Measurements from ENCODE around the gene ZNF688. TPM values are rescaled to one million over a fixed set of nuclear protein-coding genes. Genes with fewer than 3 reads are reported as not detected.

Gene ZNF688
- total and polyA plus RNA-seq, 9 of the 15 experiments (the other 6 are each of a cell fraction or from before 2014, with no cell fraction given): 0.48 to 12.9 (median 4.5) TPM

DNA sequence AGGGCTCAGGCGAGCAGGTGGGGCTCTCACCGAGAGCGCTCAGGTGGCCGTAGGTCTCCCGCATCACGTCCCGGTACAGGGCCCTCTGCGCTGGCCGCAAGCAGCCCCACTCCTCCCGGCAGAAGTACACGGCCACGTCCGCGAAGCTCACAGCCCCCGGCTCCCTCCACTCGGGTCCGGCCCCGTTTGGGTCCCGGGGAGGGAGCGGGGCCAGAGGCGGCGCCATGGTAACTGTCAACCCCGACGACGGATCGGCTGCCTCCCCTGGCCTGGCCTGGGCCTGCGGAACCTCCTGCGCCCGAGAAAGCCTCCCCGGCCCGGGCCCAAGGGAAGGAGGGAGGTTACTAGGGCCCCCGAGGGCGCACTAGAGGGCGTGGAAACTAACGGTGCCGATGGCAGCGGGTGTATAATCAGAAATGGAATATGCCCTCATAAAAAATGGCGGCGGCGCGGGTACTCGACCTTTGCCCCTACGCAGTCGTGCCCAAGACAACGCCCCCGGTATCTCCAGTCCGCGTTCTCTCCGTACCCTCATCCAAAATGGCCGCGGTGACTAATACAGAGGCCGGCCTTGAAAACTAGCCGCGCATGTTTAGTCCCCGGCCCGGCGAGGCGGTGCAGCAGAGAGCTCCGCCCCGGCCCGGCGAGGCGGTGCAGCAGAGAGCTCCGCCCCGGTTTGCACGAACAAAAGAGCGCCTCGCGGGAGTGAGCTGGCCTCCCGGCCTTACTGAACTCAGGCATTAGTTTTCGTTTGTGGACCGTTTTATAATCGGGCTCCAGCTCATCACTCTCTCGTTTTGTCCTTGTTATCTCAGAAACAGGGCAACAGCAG, 13.3 kb downstream of the ZNF688 start, which contains the start of gene ZNF764 (continued):
- peak; percentile 82 for TF ChIP-seq JUND (IDR thresholded peaks at IDR 0.05; ENCODE audit: borderline replicate concordance, low read depth, low read length)
- TF ChIP-seq JUND (tag; IDR thresholded peaks at IDR 0.05; ENCODE audit: borderline replicate concordance, low read depth, low read length): peak; percentile 82; the same call in 1 of the 3 replicates
- no peak for TF ChIP-seq DPF2 (IDR thresholded peaks at IDR 0.05)
- TF ChIP-seq ZFP36 (IDR thresholded peaks at IDR 0.05; ENCODE audit: low read depth, low read length, partially characterized antibody): no peak
- TF ChIP-seq ILK (tag; IDR thresholded peaks at IDR 0.05; ENCODE audit: borderline replicate concordance, low read depth): no peak
- TF ChIP-seq NR1H2 (CRISPR knock-in tag; IDR thresholded peaks at IDR 0.05): no peak
- TF ChIP-seq DMBX1 (CRISPR knock-in tag; IDR thresholded peaks at IDR 0.05; ENCODE audit: borderline replicate concordance): peak; percentile 22; the same call in 1 of the 2 replicates
- peak; percentile 92 for TF ChIP-seq KDM5B (IDR thresholded peaks at IDR 0.05; ENCODE audit: insufficient replicate concordance, low read depth, low read length)
- TF ChIP-seq WHSC1 (IDR thresholded peaks at IDR 0.05; ENCODE audit: low read length): no peak
- TF ChIP-seq HDAC2 (IDR thresholded peaks at IDR 0.05): no peak
- peak; percentile 69; the same call in 1 of the 2 replicates for TF ChIP-seq SOX6 (IDR thresholded peaks at IDR 0.05)
- TF ChIP-seq SETDB1 (IDR thresholded peaks at IDR 0.05; ENCODE audit: low read length): no peak
- TF ChIP-seq HCFC1 (IDR thresholded peaks at IDR 0.05; ENCODE audit: low read depth, low read length): peak; percentile 84
- TF ChIP-seq, protein P1, sequence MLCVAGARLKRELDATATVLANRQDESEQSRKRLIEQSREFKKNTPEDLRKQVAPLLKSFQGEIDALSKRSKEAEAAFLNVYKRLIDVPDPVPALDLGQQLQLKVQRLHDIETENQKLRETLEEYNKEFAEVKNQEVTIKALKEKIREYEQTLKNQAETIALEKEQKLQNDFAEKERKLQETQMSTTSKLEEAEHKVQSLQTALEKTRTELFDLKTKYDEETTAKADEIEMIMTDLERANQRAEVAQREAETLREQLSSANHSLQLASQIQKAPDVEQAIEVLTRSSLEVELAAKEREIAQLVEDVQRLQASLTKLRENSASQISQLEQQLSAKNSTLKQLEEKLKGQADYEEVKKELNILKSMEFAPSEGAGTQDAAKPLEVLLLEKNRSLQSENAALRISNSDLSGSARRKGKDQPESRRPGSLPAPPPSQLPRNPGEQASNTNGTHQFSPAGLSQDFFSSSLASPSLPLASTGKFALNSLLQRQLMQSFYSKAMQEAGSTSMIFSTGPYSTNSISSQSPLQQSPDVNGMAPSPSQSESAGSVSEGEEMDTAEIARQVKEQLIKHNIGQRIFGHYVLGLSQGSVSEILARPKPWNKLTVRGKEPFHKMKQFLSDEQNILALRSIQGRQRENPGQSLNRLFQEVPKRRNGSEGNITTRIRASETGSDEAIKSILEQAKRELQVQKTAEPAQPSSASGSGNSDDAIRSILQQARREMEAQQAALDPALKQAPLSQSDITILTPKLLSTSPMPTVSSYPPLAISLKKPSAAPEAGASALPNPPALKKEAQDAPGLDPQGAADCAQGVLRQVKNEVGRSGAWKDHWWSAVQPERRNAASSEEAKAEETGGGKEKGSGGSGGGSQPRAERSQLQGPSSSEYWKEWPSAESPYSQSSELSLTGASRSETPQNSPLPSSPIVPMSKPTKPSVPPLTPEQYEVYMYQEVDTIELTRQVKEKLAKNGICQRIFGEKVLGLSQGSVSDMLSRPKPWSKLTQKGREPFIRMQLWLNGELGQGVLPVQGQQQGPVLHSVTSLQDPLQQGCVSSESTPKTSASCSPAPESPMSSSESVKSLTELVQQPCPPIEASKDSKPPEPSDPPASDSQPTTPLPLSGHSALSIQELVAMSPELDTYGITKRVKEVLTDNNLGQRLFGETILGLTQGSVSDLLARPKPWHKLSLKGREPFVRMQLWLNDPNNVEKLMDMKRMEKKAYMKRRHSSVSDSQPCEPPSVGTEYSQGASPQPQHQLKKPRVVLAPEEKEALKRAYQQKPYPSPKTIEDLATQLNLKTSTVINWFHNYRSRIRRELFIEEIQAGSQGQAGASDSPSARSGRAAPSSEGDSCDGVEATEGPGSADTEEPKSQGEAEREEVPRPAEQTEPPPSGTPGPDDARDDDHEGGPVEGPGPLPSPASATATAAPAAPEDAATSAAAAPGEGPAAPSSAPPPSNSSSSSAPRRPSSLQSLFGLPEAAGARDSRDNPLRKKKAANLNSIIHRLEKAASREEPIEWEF (CRISPR knock-in tag; IDR thresholded peaks at IDR 0.05): no peak
- no peak for TF ChIP-seq TSC22D4 (tag; IDR thresholded peaks at IDR 0.05)
- TF ChIP-seq, protein P2, sequence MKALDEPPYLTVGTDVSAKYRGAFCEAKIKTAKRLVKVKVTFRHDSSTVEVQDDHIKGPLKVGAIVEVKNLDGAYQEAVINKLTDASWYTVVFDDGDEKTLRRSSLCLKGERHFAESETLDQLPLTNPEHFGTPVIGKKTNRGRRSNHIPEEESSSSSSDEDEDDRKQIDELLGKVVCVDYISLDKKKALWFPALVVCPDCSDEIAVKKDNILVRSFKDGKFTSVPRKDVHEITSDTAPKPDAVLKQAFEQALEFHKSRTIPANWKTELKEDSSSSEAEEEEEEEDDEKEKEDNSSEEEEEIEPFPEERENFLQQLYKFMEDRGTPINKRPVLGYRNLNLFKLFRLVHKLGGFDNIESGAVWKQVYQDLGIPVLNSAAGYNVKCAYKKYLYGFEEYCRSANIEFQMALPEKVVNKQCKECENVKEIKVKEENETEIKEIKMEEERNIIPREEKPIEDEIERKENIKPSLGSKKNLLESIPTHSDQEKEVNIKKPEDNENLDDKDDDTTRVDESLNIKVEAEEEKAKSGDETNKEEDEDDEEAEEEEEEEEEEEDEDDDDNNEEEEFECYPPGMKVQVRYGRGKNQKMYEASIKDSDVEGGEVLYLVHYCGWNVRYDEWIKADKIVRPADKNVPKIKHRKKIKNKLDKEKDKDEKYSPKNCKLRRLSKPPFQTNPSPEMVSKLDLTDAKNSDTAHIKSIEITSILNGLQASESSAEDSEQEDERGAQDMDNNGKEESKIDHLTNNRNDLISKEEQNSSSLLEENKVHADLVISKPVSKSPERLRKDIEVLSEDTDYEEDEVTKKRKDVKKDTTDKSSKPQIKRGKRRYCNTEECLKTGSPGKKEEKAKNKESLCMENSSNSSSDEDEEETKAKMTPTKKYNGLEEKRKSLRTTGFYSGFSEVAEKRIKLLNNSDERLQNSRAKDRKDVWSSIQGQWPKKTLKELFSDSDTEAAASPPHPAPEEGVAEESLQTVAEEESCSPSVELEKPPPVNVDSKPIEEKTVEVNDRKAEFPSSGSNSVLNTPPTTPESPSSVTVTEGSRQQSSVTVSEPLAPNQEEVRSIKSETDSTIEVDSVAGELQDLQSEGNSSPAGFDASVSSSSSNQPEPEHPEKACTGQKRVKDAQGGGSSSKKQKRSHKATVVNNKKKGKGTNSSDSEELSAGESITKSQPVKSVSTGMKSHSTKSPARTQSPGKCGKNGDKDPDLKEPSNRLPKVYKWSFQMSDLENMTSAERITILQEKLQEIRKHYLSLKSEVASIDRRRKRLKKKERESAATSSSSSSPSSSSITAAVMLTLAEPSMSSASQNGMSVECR (CRISPR knock-in tag; IDR thresholded peaks at IDR 0.05): no peak
- 0 out of 2 replicates have a peak, but pooled peaks have one; percentile 13 for TF ChIP-seq GTF2F1 (IDR thresholded peaks at IDR 0.05; ENCODE audit: low read depth, low read length)
- no peak; the same call in 1 of the 2 replicates for TF ChIP-seq ZNF175 (CRISPR knock-in tag; IDR thresholded peaks at IDR 0.05; ENCODE audit: low read depth)
